Left lobe of liver (tissue), 2 donors: ENCODE measurements around the gene TEAD1. TPM values are rescaled to one million over a fixed set of nuclear protein-coding genes. Genes with fewer than 3 reads are reported as not detected.
A peak's percentile ranks its signal among the peaks of the same experiment; 100 is the strongest.

Experiments
- ATAC-seq: fragments of 200-7000 bp; cut with Tn5 transposase; one replicate; pipeline ENCODE4 v1.9.1; 2020; ENCODE audit warnings: mild to moderate bottlenecking, moderate library complexity
- DNase-seq: peaks from one replicate; pipeline ENCODE4 v3.0.0-alpha.2; 2020; ENCODE audit warnings: low spot score
- total RNA-seq: library from RNA; stranded (reverse); gene quantifications from one replicate; pipeline ENCODE4 v1.2.1, GENCODE V29; 2021
- donor health status: DM: no; HTN: no; CAD: no; lungs with moderate emphysema.
- donor health status: DM: no; HTN: yes; CAD: no.

Gene TEAD1
- total RNA-seq, 1 donor from 2014 or later = 29.6 TPM

DNA sequence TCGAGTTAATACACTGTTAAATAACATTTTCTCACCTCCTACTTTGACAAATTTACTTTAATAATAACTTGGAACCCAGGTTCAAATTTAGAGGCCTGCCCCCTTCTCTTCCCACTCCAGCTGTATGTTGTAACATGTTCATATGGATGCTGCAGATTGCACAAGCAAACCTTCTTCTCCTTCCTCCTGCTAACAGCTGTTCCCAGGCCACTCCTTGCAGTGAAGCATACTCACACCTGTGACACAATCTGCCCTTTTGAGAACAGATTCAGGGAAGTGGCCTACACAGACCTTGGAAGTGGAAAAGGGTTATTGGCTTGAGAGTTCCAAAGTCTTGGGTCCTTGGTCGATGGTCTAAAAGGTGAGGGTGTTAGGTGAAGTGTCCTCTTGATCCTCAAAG lies 131.9 kb downstream of the TEAD1 start:
- no peak for ATAC-seq
- no peak for DNase-seq

- ATAC-seq = no peak
Measured at GRCh38 chr11:12807621-12808020, 133.4 kb downstream of the TEAD1 start.

DNA sequence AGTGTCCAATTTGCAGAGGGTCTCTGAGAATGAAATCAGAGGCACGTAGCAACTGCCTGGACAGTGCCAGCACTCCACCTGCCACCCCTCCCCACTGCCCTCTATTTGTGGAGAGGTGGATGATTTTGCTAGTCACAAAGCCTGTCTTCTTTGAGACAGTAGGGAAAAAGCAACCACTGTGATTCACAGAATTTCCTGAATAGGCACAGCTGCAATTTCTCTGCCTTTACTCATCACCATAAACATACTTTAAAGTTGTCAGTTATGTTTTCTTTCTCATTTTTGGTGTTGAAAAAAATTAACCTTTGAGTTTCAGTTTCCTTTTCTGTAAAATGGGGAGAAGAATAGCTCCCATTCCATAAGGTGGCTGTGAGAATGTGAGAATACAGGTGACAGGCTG lies 134.3 kb downstream of the TEAD1 start:
- no peak for DNase-seq

More at GRCh38 chr11:12807621-12808020, 133.4 kb downstream of the TEAD1 start:
- no peak for DNase-seq

GRCh38 chr11:12809364-12809763 lies 135.1 kb downstream of the TEAD1 start:
- ATAC-seq = no peak
- no peak for DNase-seq

More for the DNA sequence above, 134.3 kb downstream of the TEAD1 start:
- ATAC-seq = no peak

DNA sequence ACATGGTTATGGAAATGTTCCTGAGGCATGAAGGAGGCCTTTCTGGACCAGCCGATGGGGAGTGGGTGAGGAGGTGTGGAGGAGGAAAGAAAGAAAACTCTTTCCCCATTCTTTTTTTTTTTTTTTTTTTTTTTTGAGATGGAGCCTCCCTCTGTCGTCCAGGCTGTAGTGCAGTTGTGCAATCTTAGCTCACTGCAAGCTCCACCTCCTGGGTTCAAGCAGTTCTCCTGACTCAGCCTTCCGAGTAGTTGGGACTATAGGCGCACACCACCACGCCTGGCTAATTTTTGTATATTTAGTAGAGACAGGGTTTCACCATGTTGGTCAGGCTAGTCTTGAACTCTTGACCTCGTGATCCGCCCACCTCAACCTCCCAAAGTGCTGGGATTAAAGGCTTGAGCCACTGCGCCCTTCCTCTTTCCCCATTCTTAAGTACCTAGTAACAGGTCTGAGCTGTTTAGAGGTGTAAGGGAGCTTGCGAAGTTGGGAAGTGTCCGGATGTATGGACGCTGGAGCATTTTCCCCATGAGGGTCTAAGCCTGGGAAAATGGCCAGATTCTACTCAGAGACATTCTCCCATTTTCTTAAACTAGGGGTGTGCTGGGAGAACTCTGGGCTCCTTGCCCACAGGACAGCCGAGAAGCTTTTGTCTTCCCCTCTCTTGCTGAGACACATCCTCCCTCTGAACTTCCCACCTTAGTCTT lies 135.8 kb downstream of the TEAD1 start:
- DNase-seq = no peak

GRCh38 chr11:12810568-12810894 lies 136.3 kb downstream of the TEAD1 start:
- DNase-seq = no peak
- no peak for ATAC-seq

More for the DNA sequence above, 135.8 kb downstream of the TEAD1 start:
- ATAC-seq = peak; percentile 50

GRCh38 chr11:12811861-12812260 lies 137.6 kb downstream of the TEAD1 start:
- DNase-seq (no peak), ATAC-seq (no peak)

- ATAC-seq (peak; percentile 37), DNase-seq (no peak)
Measured at GRCh38 chr11:12812849-12813248, 138.6 kb downstream of the TEAD1 start.

DNA sequence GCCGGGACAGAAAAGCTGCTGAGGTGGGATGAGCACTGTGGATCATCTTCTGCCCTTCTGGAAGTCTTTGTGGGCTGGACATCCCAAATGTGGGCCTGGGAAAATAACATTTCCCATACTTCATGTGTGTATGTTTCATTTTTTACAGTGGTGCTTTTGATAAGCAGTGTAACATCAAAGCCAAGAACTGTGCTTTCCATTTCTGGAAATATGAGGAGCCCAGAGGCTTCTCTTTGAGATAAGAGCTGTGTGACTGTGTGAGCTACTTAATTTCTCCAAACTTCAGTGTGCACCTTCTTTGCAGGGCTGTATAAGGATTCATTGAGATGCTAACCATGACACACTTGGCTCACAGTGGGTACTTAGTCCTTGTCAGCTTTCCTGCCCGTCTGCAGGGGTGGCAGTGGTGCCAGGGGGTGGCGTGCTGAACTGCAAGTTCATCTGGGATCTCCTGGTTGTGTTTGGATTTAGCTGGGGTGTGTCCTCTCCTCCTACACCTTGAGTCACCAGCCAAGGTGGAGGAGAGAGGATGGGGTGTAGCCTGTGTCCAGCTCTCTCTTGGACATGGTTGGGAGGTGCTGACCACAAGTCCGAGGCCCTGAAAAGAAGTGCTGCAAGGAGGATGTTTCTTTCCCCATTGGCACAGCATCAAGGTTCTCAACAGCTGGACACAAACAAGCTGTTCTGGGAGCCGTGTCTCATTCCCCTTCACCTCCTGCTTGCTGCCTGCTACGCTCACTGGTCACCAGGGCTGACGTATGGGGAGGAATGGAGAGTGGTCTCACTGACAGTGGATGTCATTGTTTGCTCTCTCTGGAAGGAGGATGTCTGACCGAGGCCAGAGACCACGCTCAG lies 139.4 kb downstream of the TEAD1 start:
- ATAC-seq (no peak), DNase-seq (no peak)

- ATAC-seq = no peak
Measured at GRCh38 chr11:12815129-12815480, 140.9 kb downstream of the TEAD1 start.

GRCh38 chr11:12815931-12816494 lies 141.8 kb downstream of the TEAD1 start:
- DNase-seq = no peak
- ATAC-seq = no peak

More at GRCh38 chr11:12815129-12815480, 140.9 kb downstream of the TEAD1 start:
- DNase-seq = no peak

GRCh38 chr11:12817681-12818332 lies 143.6 kb downstream of the TEAD1 start:
- ATAC-seq (no peak), DNase-seq (no peak)

- ATAC-seq (no peak), DNase-seq (no peak)
Measured at GRCh38 chr11:12818333-12819015, 144.3 kb downstream of the TEAD1 start.

- ATAC-seq (no peak), DNase-seq (no peak)
Measured at GRCh38 chr11:12822392-12823022, 148.3 kb downstream of the TEAD1 start.

- peak; percentile 77 for ATAC-seq
- peak; percentile 70 for DNase-seq
Measured at GRCh38 chr11:12824281-12825041, 150.2 kb downstream of the TEAD1 start.

- no peak for DNase-seq
- no peak for ATAC-seq
Measured at GRCh38 chr11:12826441-12826840, 152.2 kb downstream of the TEAD1 start.

DNA sequence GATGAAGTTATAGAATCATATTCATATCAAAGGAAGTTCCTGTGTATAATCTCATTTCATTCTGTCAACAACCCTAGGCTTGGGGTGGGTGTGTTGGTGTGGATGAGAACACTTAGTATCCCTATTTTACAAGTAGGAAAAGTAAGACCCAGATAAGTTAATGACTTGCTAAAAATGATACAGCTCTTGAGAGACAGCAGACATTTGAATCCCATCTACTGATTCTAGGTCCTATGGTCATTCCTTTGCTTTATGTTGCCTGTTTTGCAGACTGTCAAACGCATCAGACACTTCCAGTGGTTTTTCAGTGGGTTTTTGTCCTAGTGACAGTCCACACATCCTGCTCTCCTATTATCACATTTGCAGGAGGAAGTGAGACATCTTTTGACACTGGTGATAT lies 153.1 kb downstream of the TEAD1 start:
- no peak for ATAC-seq
- no peak for DNase-seq

DNA sequence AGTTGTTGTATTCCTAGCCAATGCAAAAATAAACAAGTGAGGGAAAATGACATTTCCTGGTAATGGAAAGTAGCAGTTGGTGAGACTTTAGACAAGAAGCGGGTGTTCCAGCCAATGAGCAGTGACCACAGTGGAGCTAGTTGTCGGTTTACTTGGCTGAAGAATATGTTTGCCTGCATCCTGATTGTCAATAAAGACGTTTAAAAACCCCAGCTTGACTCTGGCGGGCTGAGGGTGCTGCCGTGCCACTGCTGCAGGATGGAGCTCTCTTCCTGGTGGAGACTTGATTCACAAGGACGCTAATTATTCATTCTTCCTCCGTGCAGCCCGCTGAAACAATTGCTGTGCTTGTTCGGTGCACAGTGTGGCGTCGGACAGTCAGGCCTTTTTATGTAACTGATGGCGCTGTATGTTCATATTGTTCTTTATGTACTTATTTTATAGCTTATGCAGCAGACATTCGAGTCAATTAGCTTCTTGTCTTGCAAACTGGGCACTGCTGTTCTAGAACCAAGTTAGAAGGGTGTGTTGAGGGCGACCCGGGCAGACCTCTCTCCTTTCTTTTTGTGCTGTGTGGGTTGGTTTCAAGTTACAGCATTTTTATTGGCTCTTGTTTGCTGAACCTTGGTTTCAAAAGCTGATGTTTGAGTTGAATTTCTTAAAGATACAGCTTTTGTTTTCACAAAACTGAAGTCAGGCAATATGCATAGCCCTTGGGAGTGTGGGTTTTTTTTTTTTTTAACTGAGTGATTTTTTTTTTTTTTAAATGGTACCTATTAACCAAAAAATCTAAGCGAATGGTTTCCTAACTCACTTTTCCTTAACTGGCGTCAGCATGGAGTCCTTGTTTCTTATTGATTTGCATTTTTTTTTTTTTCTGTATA lies 153.9 kb downstream of the TEAD1 start:
- DNase-seq = peak; percentile 75
- peak; percentile 77 for ATAC-seq

- DNase-seq = no peak
Measured at GRCh38 chr11:12829131-12829530, 154.9 kb downstream of the TEAD1 start.

More at GRCh38 chr11:12829131-12829530, 154.9 kb downstream of the TEAD1 start:
- no peak for ATAC-seq
